GM12864 (cell line): ENCODE results near the gene SELPLG.

Source experiments
- DNase-seq: peaks from one replicate; pipeline ENCODE4 v3.0.0-alpha.2; 2011; ENCODE audit warnings: low read depth
- H3K4me3 ChIP-seq: 2 replicates; pipeline ENCODE4 v1.5.1; 2011; ENCODE audit warnings: mild to moderate bottlenecking, low read depth, low read length, control low read depth
- TF ChIP-seq, protein P1 (sequence below): IDR thresholded peaks from 2 replicates; pipeline ENCODE4 v1.5.1; 2011; ENCODE audit warnings: low read depth, mild to moderate bottlenecking, moderate library complexity, low read length, control low read depth, inconsistent platforms; ENCODE audit errors: missing control alignments

SELPLG gene

DNA sequence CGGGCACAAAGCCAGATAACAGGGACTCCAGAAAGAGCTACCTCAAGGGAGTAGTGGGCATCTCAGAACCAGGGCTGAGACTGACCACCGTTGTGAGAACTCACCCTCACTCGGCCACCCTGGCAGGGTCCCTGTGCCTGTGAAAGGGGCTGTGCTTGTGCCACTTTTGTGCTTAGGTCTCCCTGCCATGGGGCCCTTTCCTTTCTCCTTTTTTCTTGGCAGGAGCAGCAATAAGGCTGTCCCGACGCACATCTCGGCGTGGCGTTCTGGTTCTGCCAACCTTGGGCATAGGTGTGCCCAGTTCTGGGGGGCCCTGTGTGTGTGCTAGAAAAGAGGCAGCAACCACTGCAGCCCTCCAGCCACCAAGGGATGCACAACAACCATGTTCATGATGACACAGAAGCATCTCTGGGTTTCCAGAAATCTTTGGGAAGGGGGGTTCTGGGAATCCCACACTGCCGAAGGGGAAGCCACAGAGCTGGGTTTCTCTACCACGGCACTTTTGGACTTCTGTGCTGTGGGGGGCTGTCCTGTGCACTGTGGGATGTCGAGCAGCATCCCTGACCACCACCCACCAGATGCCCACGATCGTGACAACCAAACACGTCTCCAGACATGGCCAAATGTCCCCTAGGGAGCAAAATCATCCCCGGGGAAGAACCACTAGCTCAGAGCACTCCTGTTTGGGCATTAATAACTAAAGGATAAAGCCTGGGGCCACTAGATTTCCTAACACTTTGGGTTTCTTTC is 22.7 kb downstream of the SELPLG start:
- TF ChIP-seq, protein P1, sequence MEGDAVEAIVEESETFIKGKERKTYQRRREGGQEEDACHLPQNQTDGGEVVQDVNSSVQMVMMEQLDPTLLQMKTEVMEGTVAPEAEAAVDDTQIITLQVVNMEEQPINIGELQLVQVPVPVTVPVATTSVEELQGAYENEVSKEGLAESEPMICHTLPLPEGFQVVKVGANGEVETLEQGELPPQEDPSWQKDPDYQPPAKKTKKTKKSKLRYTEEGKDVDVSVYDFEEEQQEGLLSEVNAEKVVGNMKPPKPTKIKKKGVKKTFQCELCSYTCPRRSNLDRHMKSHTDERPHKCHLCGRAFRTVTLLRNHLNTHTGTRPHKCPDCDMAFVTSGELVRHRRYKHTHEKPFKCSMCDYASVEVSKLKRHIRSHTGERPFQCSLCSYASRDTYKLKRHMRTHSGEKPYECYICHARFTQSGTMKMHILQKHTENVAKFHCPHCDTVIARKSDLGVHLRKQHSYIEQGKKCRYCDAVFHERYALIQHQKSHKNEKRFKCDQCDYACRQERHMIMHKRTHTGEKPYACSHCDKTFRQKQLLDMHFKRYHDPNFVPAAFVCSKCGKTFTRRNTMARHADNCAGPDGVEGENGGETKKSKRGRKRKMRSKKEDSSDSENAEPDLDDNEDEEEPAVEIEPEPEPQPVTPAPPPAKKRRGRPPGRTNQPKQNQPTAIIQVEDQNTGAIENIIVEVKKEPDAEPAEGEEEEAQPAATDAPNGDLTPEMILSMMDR = no peak
- no peak for DNase-seq
- H3K4me3 ChIP-seq = no peak overlapping the region

DNA sequence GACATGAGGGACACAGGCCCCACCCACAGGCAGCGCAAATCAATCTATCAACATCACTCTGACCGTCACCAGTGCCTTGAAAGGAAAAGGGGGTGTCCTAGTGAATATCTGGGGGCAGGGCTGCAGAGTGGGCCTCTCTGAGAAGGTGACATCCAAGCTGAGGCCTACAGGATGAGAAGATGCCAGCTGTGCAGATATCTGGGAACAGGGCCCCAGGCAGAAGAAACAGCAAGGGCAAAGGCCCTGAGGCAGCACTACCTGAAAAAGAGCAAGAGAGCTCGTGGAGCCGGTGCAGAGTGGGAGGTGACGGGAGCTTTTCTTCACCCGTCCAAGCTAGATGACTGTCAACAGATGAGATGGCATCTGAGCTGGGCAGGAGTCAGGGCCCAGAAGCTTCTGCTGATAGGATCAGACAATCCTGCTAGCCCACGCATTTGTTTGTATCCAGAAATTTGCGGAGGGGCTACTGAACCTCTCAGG is 23.3 kb downstream of the SELPLG start:
- TF ChIP-seq, protein P1 = no peak
- DNase-seq = no peak
- H3K4me3 ChIP-seq = no peak overlapping the region

DNA sequence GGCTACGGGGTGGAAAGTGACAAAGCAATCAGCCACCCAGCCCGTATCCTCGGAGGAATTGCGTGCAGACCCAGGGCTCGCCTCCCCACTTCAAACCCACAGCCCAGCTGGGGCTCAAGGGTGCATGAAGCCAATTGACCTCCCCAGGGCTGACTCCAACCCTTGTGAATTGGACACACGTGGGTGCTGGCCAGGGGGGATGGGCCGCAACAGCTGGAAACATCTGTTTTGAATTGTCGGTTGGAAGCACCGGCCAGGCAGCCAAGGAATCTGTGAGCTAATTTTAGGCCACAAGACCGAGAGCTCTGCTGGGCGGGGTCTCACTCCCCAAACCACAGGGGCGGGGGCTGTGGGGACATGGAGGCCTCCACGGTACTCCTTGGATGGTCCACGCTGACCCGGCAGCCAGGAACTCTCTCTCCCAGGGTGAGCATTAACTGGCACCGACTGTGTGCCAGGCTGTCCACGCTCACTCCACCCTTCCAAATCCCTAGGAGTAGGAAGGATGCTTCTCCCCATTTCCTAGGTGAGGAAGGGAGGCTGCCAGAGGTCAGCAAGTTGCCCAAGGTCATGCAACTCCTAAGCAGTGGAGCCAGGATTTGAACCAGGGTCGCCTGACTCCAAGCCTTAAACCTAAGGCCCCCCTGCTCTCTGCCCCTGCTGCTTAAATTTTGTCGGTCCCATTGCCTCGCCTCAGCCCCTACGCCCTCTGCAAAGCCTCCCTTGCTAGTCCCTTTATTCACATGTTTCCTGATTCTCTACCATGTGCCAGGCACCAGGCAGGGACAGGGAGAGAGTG is 24.0 kb downstream of the SELPLG start:
- TF ChIP-seq, protein P1 = no peak
- no peak overlapping the region for H3K4me3 ChIP-seq
- DNase-seq = no peak

DNA sequence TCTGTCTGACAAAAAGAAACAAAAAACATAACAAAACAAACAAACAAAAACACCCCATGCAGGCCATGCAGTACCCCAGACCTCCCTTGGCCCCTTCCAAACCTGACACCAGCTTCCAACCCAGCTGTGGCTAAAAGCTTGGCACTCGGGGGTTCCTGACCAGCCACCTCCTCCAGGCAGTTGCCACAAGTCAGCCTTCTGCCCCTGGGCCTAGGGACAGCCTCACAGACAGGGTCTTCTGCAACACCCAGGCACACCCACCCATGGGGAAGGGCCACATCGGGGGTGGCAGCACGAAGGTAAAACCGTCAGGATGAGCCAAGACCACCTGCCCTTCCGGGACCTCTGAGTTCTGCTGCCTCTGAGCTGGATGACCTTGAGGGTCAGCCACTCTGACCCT is 25.1 kb downstream of the SELPLG start:
- H3K4me3 ChIP-seq = no peak overlapping the region
- TF ChIP-seq, protein P1 = no peak
- no peak for DNase-seq

DNA sequence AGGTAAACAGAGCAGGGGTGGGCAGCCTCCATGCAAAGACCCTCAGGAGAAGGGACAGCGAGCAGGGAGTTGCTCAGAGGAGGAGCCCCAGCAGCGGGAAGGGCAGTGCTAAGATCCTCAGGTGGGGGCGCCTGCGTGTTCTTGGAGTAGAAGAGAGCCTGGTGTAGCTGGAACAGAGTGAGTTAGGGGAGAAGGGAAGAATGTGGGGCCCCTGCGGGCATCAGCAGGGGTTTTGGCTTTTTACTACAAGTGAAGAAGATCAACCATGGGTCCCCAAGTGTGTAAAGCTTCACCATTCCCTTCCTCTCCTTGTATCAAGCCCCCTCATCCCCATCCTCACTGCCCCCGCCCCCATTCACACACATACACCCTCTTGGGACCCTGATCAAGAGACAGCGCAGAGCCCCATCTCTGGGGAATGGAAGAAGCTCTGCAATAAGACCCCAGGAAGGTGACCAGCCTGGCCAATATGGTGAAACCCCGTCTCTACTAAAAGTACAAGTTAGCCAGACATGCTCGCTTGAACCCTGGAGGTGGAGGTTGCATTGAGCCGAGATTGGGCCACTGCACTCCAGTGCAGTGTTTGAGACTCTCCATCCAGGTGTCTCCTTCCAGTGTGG is 25.6 kb downstream of the SELPLG start:
- TF ChIP-seq, protein P1 = no peak
- DNase-seq = no peak
- H3K4me3 ChIP-seq = no peak overlapping the region

DNA sequence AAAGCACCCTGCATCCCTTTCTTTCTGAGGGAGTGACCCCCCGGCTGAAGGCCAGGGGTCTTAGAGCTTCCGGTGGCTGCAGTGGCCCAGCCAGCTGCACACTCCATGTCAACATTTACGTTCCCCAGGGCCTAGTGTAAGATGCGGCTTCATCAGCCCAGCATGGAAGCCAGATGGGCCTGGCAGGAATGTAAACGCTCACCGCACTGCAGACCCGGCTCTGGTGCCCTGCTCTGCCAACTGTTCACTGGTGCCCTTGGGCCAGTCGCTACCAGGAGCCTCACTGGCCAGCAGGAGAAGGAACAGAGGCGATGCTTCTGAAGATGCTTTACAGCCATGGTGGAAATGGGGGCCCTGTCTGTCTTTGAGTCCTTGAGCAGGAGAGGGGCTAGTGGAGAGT is 27.2 kb downstream of the SELPLG start:
- TF ChIP-seq, protein P1 = no peak
- no peak for DNase-seq
- no peak overlapping the region for H3K4me3 ChIP-seq
